Measurements from ENCODE around the gene MYL3.

DNA sequence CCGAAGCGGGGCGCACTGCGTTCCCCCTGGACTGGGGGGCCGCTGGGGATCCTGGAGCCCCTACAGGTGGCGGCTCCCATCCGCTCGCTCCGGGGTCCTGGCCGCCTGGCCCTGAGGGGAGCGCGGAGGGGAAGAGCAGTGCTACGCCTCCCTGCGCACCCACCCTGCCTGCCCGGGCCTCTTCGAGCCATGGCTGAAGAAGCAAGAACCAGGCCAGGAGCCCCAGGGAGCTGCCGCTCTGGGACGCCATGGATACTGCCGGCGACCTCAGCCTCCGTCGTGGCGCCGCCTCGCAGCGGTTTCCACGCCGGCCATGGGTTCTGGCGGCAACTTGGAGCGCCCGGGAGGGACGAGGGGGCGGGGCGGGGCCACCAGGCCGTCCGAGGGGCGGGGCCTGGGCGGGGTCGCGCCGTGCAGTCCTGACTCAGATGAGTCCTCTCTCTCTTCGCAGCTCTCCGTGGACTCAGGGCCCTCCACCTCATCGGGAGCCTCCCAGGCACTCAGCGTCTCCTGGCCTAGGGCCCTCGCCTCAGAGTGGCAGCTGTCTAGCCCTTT, 50.9 kb downstream of the MYL3 start:
- no peak for TF ChIP-seq EZH2 (optimal IDR thresholded peaks at IDR 0.05; ENCODE audit: low read depth, low read length)
- TF ChIP-seq, protein P1, sequence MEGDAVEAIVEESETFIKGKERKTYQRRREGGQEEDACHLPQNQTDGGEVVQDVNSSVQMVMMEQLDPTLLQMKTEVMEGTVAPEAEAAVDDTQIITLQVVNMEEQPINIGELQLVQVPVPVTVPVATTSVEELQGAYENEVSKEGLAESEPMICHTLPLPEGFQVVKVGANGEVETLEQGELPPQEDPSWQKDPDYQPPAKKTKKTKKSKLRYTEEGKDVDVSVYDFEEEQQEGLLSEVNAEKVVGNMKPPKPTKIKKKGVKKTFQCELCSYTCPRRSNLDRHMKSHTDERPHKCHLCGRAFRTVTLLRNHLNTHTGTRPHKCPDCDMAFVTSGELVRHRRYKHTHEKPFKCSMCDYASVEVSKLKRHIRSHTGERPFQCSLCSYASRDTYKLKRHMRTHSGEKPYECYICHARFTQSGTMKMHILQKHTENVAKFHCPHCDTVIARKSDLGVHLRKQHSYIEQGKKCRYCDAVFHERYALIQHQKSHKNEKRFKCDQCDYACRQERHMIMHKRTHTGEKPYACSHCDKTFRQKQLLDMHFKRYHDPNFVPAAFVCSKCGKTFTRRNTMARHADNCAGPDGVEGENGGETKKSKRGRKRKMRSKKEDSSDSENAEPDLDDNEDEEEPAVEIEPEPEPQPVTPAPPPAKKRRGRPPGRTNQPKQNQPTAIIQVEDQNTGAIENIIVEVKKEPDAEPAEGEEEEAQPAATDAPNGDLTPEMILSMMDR (IDR thresholded peaks at IDR 0.05; ENCODE audit: low read length), result no peak
